ENCODE results near the gene ALPP. TPM values are rescaled to one million over a fixed set of nuclear protein-coding genes. Genes with fewer than 3 reads are reported as not detected.

ALPP gene
- polyA plus RNA-seq, 1 experiment = not detected

- POLR2A ChIA-PET = no interaction called here
Observed at GRCh38 chr2:232431705-232432590, 53.4 kb downstream of the ALPP start.

More at GRCh38 chr2:232431705-232432590, 53.4 kb downstream of the ALPP start:
- TF ChIP-seq CTCF (IDR thresholded peaks at IDR 0.05; ENCODE audit: low read depth, low read length) = no peak
- Histone ChIP-seq H3K4me3 (ENCODE audit: low read depth, low read length) (no peak overlapping the region), H3K27me3 (ENCODE audit: control insufficient read depth, insufficient read depth, low read length) (peaks cover 16% of the 10 kb centered on the region), H3K27ac (ENCODE audit: low read depth, low read length) (no peak overlapping the region), H3K9me3 (ENCODE audit: control insufficient read depth, insufficient read depth, low read length) (no peaks in the 10 kb centered on the region)
- no peak for DNase-seq (ENCODE audit: low read depth, low spot score)
- CTCF ChIA-PET = no interaction called here

Small RNAs within 50 kb of the gene (small RNA-seq; reads per million reads assigned to genes)
- not detected for gene AC068134.3 (ENCODE audit: insufficient read length, low read depth)
- gene AC068134.4 (ENCODE audit: insufficient read length, low read depth) = not detected

Other genes starting within 250 kb of the ALPP start
- gene ALPG, start 28.1 kb downstream of the ALPP start, polyA plus RNA-seq (2011; rRNA removed) = not detected in 2 replicates
- not detected in 2 replicates for gene ALPI, start 77.4 kb downstream of the ALPP start, polyA plus RNA-seq (2011; rRNA removed)
- not detected in 2 replicates for gene ECEL1, start 109.1 kb downstream of the ALPP start, polyA plus RNA-seq (2011; rRNA removed)
- not detected in 2 replicates for gene PRSS56, start 141.6 kb downstream of the ALPP start, polyA plus RNA-seq (2011; rRNA removed)
- not detected in 2 replicates for gene CHRND, start 147.4 kb downstream of the ALPP start, polyA plus RNA-seq (2011; rRNA removed)
- not detected in 2 replicates for gene CHRNG, start 160.9 kb downstream of the ALPP start, polyA plus RNA-seq (2011; rRNA removed)
- 3.6 and 4.3 TPM in 2 replicates for gene TIGD1, start 171.8 kb downstream of the ALPP start, polyA plus RNA-seq (2011; rRNA removed)
- 40.5 and 47.7 TPM in 2 replicates for gene EIF4E2, start 171.9 kb downstream of the ALPP start, polyA plus RNA-seq (2011; rRNA removed)